VCaP (cell line): ENCODE data around the gene LHX8.

Experiments used
- H3K27ac ChIP-seq: fragments of 450-650 bp; 2 replicates; pipeline ENCODE4 v1.5.1; 2017
- CTCF ChIP-seq: fragments of 450-650 bp; conservative IDR thresholded peaks from 2 replicates; pipeline ENCODE4 v1.5.1; 2017; ENCODE audit warnings: mild to moderate bottlenecking, moderate library complexity

The LHX8 gene

GRCh38 chr1:75129983-75130789 is 4.0 kb upstream of the LHX8 start:
- no peak overlapping the region for H3K27ac ChIP-seq
- TF ChIP-seq CTCF = no peak

GRCh38 chr1:75130865-75131564 is 3.2 kb upstream of the LHX8 start:
- no peak for TF ChIP-seq CTCF

GRCh38 chr1:75131565-75132241 is 2.5 kb upstream of the LHX8 start:
- H3K27ac ChIP-seq = no peak overlapping the region
- no peak for TF ChIP-seq CTCF

More at GRCh38 chr1:75130865-75131564, 3.2 kb upstream of the LHX8 start:
- no peak overlapping the region for H3K27ac ChIP-seq

GRCh38 chr1:75132242-75132811 is 1.9 kb upstream of the LHX8 start:
- TF ChIP-seq CTCF = no peak
- no peak overlapping the region for H3K27ac ChIP-seq

- no peak for TF ChIP-seq CTCF
- H3K27ac ChIP-seq = no peak overlapping the region
Measured at GRCh38 chr1:75132812-75133619, 1.2 kb upstream of the LHX8 start.

- TF ChIP-seq CTCF = no peak
- no peak overlapping the region for H3K27ac ChIP-seq
Measured at GRCh38 chr1:75134647-75135572, 722 bp downstream of the LHX8 start.
